CD1c-positive myeloid dendritic cell (primary cell): ENCODE measurements around the gene COL8A1.
"Not testable (repeated sequence)": the region's sequence is repeated elsewhere in the genome, so short reads cannot be mapped to it uniquely, and the experiment has no call there.

Source experiments
- DNase-seq: peaks from one replicate; pipeline ENCODE4 v3.0.0-alpha.2; 2016; ENCODE audit errors: extremely low spot score

The COL8A1 gene

DNA sequence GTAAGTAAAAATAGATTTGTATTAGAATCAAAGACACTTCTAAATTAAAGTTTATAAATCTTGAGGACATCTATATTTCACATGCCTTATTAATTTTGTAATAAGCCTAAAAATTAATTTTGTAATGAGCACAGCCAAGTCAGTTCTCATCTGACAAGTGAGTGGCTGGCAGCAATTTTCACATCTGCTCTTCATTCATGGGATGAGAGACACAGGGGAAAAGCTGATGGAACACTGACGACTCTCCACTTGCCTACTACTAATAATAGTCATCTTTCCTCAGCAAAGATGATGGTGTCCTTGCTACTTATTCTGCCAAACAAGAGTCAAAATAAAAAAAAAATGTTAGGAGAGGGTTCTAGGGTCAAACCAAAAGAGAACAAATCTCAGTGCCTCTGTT lies 164.9 kb downstream of the COL8A1 start:
- DNase-seq: no peak

GRCh38 chr3:99805160-99805559 lies 166.8 kb downstream of the COL8A1 start:
- DNase-seq: no peak

DNA sequence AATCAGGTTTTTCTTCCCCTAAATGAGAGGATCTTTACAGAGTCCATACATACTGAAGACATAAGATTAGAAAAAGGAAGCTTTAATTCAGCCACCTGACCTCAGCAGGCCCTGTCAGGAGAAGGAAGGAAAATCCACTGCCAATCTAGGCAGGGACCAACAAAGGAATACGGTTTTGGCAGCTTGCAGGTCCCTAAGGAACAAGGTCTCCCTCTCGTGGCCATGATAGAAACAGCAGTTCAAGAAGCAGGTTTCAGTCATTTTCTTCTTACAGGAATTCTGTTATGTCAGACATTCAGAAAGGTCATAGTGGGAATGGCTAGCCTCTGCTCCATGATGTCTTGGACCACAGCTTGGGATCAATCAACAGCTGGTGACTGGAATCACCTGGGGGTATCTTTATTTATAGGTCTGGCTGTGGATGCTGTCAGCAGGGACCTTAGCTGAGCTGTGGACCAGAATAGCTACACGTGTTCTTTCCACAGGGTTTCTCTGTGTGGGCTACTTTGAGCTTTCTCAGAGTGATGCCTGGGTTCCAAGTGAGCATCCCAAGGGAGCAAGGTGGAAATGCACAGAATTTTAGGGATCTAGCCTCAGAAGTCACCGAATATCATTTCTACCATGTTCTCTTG lies 169.9 kb downstream of the COL8A1 start:
- peak; percentile 61 for DNase-seq

DNA sequence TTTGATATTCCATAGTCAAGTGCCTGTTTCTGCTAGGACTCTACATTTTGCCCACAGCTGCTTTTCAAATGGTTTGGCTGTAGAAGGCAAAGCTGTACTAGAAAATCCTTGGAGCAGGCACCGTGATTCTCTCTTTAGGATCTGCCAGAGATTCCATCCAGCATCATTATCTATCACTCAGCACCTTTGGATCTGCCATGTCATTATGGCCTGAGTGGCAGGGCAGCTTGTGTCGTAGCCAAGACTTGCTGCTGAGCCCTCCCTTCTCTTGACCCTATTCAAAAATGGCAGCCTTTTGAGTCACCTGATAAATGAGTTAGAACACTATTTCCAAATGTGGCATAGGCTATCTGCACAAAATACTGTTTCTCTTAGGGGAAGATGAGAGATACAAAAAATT lies 171.2 kb downstream of the COL8A1 start:
- DNase-seq: no peak

DNA sequence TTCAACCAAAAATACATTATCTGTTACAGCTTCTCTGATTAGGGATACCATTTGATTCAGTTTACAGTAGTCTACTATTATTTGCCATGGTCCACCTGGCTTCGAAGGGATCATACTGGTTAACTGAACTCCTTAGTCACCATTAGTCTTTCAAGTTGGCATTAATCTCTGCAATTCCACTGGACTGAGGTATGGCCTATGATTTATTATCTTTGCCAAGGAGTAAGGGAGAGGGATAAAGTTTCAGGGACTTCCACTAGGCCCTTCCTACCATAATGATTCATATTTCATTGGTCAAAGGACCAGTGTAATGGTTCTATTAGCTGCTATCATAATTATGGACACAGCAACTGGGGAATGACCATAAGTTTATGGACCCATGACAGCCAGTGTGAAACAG lies 172.0 kb downstream of the COL8A1 start:
- DNase-seq: no peak

- DNase-seq: no peak
These were observed 178.6 kb downstream of the COL8A1 start for GRCh38 chr3:99817047-99817436.

- DNase-seq: peak; percentile 97
These were observed 179.2 kb downstream of the COL8A1 start, which contains the start of gene CMSS1 for GRCh38 chr3:99817437-99818240. TSS of gene CMSS1 (plus strand) at chr3:99817862.

DNA sequence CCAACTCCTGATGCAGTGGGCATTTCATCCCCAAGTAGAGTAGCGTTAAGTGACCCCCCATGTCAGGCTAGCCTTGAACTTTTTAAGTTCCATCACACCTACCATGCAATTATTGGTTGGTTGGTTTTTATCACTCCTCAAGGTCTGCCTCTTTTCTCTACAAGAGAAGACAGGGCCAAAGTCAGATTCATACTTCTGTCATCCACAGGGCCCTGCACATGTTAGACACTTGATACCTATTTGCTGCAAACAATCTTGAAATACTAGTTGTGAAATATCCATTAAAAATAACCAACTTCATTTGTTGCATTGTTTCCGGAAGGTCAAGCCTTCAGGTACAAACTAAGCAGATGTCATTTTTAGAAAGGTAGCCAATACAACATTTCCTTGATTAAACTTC lies 180.4 kb downstream of the COL8A1 start:
- DNase-seq: no peak

- no peak for DNase-seq
These were observed 185.6 kb downstream of the COL8A1 start for GRCh38 chr3:99823723-99824711.

GRCh38 chr3:99825004-99825640 lies 186.7 kb downstream of the COL8A1 start:
- no peak for DNase-seq

DNA sequence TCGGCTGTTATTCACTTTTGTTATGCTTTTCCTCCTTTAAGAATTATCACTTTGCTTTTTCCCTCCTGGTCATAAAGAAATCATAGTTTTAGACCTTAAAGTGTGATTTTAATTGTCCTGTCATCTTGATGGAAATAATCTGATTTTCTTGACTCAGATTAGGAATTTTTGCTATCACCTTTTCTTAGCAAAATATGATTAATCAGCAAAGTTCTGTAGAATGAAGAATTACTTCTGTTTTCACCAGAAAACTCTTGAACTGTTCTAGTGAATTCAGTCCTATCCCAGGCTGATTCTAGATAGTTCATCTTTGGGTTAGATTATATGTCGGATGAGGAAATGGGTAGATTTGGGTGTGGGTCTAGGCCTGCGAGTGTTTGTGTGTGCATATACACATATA lies 191.4 kb downstream of the COL8A1 start:
- DNase-seq: no peak

DNA sequence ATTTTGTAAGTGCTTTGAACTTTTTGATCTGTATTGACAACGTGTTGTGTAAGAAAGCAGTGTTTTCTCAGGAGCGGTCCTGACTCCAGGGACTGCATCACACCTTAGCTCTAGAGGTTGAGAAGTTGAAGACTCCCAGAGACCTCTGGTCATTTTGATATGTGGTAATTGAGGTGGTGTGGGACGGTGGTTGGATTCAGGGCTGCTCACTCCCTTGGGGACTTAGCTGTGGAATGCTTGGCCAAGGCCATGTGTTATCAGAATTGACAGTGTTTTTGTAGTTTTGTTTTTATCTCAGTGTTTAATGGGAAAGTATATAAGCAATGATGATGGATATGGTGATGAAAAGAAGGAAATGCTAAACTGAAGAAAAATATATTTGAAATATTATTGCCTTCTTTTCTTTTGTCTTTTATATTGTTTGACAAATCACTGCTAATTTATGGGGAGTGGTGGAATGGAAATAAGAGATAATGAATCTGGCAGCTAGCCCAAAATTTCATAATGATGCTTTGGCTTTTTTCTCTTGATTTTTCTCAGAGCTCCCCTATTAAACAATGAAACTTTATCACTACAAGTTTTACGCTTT lies 195.3 kb downstream of the COL8A1 start:
- DNase-seq: no peak

DNA sequence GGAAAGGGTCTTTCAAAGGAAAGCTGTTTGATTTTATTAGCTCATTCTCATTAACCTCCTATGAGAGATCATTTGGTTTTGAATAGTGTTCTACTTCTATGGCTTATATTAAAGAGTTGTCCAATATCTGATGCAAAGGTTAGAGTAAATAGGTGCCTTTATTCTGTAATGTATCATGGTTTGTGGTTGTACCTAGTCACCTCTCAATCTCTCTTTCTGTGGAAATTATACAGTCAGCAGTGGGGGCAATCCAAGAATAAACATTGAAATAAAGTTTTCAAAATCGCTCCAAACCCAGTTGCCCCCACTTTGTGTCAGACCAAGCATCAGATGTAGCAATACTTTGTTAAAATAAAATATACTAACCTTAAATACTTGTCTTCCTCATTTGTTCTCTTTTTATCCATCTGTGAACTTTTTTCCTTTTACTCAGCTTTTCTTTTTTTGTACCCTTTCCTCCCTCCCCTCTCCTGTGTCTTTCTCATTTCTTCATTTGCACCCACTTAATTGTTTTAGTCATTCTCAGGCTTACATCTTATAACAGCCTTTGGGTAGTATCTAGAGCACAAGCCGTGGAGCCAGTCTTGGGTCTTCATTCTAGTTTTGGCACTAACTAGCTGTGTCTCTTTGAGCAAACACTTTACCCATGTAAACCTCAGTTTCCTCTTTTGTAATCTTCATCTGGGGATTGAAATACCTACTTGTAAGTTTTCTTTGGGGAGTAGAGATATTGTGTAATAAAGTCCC lies 196.0 kb downstream of the COL8A1 start:
- no peak for DNase-seq

GRCh38 chr3:99836681-99837080 lies 198.3 kb downstream of the COL8A1 start:
- no peak for DNase-seq

DNA sequence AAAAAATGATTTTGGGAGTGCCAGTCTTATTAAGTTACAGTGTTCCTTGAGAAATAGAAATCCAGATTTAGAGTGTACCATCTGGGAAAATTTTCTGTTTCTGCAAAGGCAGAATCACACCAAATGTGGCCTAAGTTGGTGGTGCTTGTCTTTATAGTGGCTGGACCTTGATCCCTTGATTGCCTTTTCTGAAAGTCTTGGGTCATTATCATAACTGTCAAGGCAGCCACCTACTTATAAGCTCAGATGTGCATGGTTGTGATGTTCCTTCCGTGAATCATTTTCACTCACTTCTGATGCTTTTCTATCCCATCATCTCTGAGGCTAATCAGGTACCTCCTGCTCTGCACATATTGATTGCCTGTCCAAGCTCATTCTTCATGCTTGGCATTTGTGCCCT lies 199.3 kb downstream of the COL8A1 start:
- DNase-seq: no peak

DNA sequence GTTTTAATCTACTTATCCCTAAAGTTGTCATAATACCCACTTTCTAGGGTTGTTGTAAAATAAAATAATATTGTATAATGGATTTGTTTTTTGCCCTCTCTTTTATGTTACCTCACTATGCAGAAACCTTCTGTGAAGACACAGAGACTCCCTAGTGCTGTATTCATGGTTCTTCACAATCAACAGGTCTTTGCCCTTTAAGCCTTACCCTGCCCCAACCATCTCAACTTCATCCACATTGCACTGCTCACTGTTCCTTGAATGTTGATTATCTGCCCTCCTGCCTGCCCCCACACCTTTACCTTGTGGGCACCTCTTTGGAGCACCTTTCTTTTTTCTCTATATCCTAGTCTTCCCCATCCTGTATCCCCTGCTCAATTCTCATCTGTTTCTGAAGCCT lies 200.4 kb downstream of the COL8A1 start:
- no peak for DNase-seq

DNA sequence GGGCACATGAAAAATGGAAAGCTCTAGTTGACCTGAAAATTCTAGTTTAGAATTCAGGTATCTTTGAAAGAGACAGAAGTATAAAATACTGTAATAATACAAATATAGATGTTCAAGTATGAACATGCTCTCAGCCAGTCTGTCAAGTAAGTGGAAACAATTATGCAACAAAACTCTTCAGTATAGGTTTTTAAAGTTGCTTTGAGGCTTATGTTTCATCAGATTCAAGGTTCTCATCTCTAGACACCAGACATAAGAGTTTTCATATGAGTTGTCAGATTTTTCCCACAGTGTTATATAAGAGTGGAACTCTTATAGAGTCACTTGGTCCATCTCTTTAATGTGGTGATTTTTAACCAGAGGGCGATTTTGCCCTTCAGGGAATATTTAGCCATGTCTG lies 201.2 kb downstream of the COL8A1 start:
- no peak for DNase-seq

GRCh38 chr3:99841949-99842348 lies 203.6 kb downstream of the COL8A1 start:
- not testable (repeated sequence) for DNase-seq

DNA sequence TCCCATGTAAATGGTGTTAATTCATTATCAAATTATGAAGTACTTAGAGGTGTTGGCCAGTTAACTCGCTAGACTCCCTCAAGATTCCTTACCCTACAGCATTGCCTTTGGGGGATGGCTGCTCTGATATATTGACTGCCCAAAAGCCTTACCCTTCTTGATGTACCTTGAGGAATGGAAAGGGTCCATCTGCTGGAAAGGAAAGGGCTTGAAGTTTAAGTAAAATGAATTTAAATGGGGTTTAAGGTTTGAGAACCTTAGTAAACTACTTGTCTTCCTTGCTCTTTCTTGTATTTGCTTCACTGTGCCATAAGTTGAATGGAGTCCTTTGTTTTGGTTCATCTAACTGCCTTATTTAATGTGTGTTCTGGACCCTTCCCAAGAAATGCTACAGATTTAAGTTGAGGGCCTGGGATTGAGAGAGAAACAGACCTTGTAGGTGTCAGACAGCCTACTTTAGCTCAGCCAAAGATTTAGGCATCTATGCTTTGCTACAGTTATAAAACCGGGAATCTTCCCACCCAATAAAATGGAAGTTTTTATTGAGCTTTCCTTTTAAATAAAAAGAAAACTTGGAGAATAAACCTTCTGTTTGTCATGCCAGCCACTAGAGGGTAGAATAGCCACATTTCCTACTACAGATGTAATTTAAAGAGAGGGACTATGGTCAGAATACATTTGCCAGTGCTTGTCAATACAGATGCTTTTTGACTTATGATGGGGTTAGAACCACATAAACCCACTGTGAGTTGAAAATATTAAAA lies 204.6 kb downstream of the COL8A1 start:
- DNase-seq: peak; percentile 50
